GM12875 (cell line): ENCODE data around the gene ZMYND11.

ENCODE experiments used
- H3K4me3 ChIP-seq: one replicate; pipeline ENCODE4 v1.5.1; 2011; ENCODE audit warnings: low read depth, low read length, control low read depth
- TF ChIP-seq, protein P1 (sequence below): IDR thresholded peaks from 2 replicates; pipeline ENCODE4 v1.5.1; 2011; ENCODE audit warnings: low read depth, mild to moderate bottlenecking, control low read depth, inconsistent platforms, low read length, moderate library complexity, borderline replicate concordance; ENCODE audit not compliant: insufficient read depth

ZMYND11 gene

DNA sequence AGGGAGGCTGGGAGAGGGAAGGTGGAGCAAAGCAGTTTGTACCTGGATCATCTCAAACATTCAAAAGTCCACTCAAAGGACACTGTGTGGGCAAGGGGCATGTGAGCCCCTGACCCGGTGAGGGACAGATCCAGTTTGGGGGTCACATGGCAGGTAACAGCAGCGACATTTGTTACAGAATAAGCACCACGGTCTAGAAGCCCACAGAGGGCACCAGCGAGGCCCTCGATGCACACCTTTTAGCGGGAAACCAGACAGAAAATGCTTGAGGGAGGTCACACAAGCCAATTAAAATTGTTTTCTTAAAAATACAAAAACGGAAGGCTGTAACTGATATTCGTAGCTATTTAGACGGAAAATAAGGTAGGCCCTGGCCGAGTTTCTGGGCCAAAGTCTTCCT, 144.4 kb downstream of the ZMYND11 start:
- no peak overlapping the region for H3K4me3 ChIP-seq
- TF ChIP-seq, protein P1, sequence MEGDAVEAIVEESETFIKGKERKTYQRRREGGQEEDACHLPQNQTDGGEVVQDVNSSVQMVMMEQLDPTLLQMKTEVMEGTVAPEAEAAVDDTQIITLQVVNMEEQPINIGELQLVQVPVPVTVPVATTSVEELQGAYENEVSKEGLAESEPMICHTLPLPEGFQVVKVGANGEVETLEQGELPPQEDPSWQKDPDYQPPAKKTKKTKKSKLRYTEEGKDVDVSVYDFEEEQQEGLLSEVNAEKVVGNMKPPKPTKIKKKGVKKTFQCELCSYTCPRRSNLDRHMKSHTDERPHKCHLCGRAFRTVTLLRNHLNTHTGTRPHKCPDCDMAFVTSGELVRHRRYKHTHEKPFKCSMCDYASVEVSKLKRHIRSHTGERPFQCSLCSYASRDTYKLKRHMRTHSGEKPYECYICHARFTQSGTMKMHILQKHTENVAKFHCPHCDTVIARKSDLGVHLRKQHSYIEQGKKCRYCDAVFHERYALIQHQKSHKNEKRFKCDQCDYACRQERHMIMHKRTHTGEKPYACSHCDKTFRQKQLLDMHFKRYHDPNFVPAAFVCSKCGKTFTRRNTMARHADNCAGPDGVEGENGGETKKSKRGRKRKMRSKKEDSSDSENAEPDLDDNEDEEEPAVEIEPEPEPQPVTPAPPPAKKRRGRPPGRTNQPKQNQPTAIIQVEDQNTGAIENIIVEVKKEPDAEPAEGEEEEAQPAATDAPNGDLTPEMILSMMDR = no peak

DNA sequence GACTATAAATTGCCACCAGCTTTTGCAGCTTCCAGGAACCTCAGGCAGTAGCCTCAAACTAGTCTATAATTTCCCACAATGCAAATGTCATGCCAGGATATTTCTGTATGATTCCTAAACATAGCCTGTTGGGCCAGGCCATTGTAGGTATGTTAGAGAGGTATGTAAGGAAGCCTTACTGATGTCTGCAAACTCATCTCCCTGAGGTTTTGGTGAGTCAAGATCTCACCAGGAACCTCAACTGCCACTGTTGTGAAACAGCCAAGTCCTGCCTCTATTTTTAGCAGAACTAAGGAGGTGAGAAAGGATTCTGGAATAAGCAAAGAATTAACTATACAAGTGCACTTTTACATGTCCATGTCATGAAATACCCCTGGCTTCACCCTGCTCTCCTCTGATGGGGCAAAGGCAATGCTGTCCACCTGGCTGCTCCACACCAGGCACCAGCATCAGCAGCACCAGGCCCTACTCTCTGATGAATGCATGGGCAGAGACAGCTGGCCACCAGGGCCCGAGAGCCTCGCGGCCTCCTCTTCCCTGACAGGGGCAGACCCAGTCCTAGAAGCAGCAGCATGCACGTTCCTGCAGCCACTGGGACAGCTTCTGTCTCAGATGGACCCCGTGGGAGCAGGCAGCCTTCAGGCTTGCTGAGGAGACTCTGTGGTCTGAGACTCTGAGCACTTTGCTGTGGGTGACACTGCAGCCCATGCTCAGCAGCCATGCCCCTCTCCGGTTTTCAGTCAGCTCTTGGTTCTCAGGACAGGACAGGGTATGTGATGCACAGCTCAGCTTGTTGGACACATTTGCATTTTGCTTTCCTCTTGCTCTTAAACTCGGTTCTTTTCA, 147.3 kb downstream of the ZMYND11 start:
- H3K4me3 ChIP-seq = no peak overlapping the region
- TF ChIP-seq, protein P1 = no peak

DNA sequence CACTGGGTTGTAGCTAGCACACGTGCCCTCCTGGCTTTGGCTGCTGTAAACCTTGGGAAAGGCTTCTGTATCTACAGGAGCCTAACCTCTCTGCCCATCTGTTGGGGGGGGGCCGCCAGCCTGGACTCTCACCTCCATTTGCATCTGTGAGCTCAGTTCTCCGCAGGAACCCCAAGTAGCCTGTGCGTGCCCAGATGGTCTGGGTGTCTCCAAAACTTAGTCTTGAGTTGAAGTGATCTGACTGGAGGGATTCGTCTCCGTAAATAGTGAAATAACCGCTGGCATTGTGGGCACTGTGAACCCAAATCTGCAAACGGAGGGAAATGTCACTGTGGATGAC, 147.9 kb downstream of the ZMYND11 start:
- no peak overlapping the region for H3K4me3 ChIP-seq
- TF ChIP-seq, protein P1 = no peak

DNA sequence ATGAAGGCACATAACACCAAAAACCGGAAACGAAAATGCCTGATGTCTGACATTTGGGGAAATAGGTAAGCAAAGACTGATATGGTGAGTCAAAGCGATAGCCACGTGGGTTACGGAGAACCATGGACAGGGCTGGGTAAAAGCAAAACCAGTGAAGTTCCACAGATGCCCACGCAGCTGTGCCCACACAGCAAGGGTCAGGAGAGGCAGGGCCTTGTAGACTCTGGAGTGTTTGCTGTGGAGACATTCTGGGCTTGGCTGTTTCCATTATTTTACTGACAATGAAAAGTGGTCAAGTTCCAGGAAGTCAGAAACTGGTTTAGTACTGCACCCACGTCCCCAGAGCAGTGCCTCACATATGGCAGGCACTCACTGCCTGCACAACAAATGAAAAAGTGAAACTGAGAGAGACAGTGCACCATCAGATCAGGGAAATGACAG, 148.7 kb downstream of the ZMYND11 start:
- H3K4me3 ChIP-seq = peak overlapping the region; percentile 5
- TF ChIP-seq, protein P1 = peak; percentile 29; the same call in 1 of the 2 replicates

DNA sequence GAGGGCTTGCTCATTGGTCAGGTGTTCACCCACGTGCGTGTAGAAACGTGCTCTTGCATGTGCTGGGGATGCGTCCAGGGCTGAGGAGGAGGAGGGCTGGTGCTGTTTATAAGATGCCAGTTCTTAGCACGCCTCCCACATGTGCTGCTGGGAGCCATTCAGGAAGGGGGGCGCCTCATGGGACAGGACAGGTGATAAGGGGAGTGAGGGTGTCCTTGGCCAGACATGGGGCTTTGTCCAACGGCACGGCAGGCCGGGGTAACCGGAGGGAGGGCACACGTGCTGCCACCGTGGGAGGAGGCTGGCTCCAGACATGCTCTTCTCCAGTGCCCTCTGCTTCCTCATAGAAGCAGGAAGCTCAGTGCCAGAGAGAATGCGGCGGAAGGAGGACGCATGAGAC, 150.0 kb downstream of the ZMYND11 start:
- no peak overlapping the region for H3K4me3 ChIP-seq
- TF ChIP-seq, protein P1 = no peak

DNA sequence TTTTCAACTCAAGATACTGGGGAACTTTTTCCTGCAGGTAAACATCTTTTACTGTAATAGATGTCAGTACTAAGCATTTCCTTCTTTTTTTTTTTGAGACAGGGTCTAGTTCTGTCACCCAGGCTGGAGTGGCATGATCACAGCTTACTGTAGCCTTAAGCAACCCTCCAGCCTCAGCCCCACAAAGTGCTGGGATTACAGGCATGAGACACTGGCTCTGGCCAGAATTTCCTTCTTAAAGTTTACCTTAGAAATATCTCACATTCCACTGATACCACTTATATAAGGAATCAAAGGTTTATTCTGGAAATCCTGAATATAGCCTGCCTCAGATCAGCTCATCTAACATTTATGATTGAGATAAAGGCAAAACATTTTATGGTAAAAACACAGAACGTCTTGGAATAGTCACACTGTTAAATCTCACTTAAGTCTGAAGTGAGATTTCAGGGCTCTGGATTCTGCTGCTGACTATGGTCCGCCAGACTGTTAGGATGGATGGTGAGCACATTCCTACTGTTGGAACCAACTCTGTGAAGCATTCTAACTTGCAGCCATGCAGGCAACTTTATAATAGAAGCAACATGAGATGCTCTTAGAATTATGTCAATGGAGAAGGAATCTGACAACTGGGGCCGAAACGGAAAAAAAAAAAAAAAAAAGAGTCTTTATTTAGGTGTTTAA, 151.9 kb downstream of the ZMYND11 start:
- no peak overlapping the region for H3K4me3 ChIP-seq
- TF ChIP-seq, protein P1 = no peak

DNA sequence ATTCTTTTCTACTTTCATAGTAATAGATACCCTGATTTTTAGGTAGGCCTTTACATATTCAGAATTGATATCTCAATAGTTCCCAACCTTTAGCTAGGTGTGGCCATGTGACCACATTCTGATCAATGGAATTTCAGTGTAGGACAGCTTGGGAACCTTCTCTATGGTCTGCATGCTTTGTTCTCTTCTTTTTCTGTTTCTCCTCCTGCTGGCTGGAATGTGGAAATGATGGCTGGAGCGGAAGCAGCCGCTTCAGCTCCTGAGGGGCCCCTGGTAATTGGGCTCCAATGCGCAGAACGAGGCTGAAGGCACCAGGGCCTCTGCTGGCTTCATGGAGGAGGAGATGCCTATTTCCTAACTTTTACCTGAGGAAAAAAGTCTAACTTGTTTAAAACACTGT, 152.6 kb downstream of the ZMYND11 start:
- no peak overlapping the region for H3K4me3 ChIP-seq
- TF ChIP-seq, protein P1 = 0 out of 2 replicates have a peak, but pooled peaks have one; percentile 8
